NCI-H2196 treated with DMSO at 0.1 percent for 48 hours (cell line): Measurements from ENCODE around the gene COL17A1.

Experiments used
- DNase-seq: peaks from one replicate; lab custom pipeline; 2025; ENCODE audit not compliant: unreplicated experiment; lab: John Stamatoyannopoulos, UW

The COL17A1 gene

GRCh38 chr10:103995134-103995533, 90.5 kb downstream of the COL17A1 start:
- no peak for DNase-seq

GRCh38 chr10:103991393-103992128, 94.1 kb downstream of the COL17A1 start:
- DNase-seq, result no peak

GRCh38 chr10:103990531-103990930, 95.1 kb downstream of the COL17A1 start:
- DNase-seq, result no peak

- no peak for DNase-seq
These were observed 95.6 kb downstream of the COL17A1 start for GRCh38 chr10:103990121-103990520.

- DNase-seq, result no peak
These were observed 99.3 kb downstream of the COL17A1 start for GRCh38 chr10:103986360-103986759.

GRCh38 chr10:103985726-103986125, 100.0 kb downstream of the COL17A1 start:
- no peak for DNase-seq

GRCh38 chr10:103983367-103983911, 102.2 kb downstream of the COL17A1 start:
- no peak for DNase-seq

GRCh38 chr10:103982639-103983038, 103.0 kb downstream of the COL17A1 start:
- no peak for DNase-seq
